HG03103 (cell line): Measurements from ENCODE around the gene UBAP2.

ENCODE experiments used
- ATAC-seq: cut with Tn5 transposase; IDR thresholded peaks from one replicate; pipeline ENCODE4 v1.9.1; 2021; ENCODE audit warnings: low read depth; ENCODE audit not compliant: unreplicated experiment

Gene UBAP2, protein sequence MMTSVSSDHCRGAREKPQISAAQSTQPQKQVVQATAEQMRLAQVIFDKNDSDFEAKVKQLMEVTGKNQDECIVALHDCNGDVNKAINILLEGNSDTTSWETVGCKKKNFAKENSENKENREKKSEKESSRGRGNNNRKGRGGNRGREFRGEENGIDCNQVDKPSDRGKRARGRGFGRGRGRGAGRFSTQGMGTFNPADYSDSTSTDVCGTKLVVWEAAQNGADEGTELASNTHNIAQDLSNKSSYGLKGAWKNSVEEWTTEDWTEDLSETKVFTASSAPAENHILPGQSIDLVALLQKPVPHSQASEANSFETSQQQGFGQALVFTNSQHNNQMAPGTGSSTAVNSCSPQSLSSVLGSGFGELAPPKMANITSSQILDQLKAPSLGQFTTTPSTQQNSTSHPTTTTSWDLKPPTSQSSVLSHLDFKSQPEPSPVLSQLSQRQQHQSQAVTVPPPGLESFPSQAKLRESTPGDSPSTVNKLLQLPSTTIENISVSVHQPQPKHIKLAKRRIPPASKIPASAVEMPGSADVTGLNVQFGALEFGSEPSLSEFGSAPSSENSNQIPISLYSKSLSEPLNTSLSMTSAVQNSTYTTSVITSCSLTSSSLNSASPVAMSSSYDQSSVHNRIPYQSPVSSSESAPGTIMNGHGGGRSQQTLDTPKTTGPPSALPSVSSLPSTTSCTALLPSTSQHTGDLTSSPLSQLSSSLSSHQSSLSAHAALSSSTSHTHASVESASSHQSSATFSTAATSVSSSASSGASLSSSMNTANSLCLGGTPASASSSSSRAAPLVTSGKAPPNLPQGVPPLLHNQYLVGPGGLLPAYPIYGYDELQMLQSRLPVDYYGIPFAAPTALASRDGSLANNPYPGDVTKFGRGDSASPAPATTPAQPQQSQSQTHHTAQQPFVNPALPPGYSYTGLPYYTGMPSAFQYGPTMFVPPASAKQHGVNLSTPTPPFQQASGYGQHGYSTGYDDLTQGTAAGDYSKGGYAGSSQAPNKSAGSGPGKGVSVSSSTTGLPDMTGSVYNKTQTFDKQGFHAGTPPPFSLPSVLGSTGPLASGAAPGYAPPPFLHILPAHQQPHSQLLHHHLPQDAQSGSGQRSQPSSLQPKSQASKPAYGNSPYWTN

DNA sequence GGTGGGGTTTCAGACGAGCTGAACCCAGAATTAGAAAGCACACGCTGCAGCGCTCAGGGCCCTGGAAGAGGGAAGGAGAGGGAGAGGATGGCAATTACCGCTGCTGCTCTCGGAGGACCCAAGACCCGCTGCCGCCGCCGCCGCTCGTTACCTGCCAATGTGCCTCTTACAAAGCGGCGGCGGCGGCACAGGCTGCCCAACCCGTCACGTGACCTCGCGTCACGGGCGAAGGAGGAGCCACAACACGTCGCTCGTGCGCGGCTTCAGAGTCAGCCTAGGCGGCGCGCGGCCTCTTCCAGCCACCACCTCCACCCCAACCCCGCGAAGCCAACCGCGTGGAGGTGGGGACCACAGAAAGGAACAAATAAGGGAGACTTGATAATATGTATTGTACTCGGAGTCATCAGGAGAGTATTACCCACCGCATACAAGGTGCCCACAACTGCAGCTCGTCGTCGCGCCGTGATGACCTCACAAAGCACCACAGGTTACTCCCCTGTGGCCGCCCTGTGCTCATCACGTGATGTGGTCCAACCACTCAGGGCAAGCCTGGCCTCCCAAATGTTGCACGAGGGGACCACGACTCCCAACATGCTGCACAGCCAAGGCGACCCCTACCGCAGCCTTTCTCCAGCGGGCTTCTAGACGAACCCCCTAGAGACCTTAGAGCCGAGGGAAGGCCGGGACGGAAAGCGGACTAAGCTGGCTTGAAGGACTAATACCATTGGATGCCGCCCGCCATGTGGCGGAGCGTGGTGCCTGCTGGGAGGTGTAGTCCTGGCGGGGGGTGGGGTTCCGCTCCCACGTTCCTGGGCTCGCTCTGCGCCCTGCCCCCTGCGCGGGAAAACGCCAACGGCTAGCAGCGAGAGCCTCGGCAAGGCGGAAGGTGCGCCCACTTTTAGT is at the start of gene UBAP2:
Gene UBAP2, minus strand, starts transcription at position 161 of the 903 bp plus-strand sequence. CDS start 31,739 bp downstream, outside the sequence.
- peak; percentile 65 for ATAC-seq

DNA sequence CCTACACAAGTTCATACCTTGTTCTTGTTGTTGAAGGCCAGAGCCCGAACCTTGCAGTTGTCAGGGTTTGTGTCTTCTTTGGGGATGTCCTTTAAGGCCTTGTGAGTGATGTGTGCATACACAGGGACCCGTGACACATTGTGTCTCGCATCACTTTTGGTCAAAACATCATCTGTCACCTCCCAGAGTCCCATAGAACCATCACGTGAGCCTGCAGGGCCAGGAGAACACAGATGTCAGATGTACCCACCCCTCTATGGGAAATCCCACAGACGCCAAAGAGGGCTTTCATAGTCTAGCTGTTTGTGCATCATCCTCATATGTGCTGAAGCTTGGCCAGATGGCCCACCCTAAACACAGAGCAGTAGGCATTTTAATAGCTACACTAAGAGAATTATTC is 49.6 kb upstream of the UBAP2 start:
- ATAC-seq, result peak; percentile 46

DNA sequence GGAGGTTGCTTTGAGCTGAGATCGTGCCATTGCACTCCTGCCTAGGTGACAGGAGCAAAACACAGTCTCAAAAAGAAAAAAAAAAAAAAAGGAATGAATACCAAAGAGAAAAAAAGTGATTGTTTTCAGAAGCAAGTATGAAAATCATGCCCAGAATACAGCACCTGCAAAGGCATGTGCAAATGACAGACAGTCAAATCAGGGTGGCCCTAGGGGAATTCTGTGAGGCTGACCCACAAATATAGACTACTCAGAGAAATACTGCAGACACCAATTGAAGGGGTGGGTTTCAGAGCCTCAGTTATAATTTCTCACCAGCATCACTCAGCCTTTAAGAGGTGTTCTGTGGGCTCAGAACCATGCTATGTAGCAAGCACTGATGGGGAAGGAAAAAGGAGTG is 49.2 kb upstream of the UBAP2 start:
- peak; percentile 54 for ATAC-seq

DNA sequence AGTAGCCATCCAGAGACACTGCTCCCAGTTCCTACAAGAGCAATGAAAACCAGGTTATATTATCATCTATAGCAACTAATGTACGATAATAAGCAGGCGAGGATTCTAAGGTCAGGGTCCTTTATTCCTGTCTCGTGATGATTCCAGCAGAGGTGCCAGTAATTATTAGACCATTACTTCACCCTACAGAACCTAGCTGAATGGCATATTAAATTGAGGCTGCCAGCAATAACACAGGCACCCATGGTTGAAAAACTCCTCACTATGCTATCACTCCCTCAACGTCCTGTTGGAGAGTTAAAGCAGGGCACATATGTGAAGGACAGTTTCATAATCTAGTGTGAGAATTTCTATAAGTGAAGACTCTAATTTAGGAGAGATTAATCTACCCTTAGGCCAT is 48.1 kb upstream of the UBAP2 start:
- ATAC-seq, result no peak

DNA sequence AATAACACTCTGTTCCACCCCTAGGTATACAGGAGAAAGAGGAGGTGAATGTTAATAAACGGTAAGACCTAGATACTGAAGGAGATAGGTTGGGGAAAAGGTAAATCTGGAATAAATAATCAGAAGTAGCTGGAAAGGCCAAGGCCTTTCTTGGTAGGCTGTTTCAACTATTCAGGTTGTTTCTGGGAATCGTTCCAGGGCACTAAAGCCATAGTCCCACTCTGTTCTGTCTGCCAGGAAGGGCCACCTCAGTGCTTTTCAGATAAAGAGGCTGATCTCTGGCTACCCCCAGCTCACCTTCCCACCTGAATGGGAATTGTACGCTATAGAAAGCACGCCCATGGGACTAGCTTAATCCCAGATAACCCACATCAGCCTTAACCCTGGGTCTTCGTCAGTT is 44.9 kb upstream of the UBAP2 start:
- no peak for ATAC-seq

DNA sequence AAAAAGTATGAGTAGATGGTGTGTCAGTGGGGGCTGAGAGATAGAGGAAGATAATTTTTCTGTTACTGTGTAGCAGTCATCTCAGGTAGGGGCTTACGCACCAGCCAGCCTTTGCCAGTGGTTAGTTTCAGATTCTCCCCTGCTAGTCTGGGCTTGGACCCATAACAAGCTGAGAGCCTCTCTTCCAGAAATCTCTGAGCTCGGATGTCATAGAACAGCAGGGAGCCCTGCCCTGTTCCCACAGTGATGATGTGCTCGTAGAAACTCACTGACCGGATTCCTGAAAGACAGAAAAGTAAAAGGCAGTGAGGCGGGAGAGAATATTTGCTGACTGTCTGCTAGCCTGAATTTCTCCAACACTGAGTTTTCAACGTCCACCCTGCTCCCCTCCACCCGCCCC is 40.6 kb upstream of the UBAP2 start:
- no peak for ATAC-seq

DNA sequence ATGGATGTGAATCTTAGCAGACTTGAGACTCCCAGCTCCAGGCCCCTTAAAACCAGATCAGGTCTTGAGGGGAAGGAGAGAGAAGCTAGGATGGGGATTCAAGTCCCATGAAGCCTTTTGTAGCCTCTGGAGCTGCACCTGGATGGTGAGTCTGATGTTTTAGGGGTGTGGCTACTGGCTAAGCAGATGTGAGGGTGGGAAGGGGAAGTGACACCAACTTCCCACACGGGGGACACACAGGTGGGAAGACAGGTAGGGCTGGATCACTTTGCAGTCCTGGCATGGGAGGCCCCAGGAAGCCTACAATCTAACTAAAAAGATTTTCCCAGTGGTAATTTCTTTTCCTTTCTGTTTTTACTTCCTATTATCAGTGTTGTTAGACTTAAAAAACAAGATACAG is 38.7 kb upstream of the UBAP2 start:
- no peak for ATAC-seq

DNA sequence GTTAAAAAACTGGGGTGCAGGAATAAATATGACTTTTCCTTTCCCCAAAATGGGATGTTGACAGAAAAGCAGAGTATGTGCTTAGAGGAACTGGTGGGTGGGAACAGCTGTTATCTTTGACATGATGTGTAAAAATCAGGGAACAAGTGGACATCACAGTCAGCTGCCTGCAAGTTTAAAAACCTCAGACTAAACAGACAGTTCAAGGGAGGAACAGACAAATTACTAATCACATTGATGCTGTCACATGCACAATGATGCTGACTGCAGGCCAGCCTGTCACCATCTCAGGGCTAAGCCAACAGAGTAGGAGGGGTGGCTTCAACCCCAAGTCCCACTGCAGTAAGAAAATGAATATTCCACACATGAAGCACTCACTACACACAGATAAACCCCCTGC is 38.2 kb upstream of the UBAP2 start:
- no peak for ATAC-seq

DNA sequence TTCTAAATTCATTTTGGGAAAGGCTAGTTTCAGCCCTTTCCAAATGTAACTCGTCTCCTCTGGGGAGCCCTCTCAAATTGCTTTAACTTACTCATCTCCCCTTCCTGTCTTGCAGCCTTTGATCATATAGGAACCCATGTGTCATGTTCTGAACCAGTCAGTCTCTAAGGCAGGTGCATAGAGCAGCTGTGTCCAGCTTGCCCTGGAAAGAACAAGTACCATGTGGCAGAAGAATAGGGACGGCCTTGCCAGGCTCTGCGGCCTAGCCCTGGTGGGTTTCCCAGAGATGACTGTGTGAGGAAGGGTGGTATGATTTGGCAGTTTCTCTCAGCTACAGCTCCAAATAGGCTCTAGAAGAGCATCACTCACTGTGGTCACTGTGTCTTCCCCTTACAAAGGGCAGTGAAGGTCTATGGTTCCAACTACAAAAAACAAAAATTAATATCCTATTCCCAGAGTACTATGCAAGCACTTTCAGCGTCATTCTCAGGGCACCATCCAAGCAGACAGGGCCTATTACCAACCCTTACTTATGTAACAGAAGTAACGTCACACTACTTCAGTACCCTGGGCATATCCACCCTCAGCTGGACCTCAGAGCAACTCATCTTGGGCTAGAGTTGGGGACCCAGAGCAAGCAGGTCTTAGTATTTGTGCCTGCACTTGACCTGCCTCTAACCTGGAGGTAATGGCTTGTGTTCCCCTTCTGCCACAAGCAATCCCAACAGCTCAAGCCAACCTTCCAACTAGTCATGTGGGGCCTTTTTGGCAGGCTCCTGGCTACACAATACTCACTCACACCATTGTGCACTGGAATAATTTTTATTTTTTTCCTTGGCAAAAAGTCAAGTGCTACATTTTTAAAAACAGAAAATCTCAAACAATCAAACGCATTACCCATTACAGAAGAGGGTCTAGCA is 37.2 kb upstream of the UBAP2 start:
- no peak for ATAC-seq

DNA sequence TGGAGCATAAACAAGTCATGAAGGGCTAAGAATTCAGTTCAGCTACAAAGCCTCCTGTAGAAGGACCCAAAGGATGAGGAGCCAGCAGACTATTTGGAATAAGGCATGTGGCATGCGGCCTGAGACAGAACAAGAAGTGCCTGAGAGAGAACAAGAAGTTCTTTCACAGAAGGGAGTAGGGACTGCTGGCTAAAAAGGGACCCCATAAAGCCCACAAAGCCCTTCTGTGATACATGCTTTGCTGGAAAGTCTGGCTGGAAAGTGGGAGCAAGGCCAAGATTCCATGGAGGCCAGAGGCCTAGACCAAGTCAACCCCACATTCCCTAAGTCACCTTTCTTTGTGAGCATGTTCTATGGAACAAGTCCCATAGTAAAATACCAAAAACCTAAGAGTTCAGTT is 35.9 kb upstream of the UBAP2 start:
- ATAC-seq, result no peak

DNA sequence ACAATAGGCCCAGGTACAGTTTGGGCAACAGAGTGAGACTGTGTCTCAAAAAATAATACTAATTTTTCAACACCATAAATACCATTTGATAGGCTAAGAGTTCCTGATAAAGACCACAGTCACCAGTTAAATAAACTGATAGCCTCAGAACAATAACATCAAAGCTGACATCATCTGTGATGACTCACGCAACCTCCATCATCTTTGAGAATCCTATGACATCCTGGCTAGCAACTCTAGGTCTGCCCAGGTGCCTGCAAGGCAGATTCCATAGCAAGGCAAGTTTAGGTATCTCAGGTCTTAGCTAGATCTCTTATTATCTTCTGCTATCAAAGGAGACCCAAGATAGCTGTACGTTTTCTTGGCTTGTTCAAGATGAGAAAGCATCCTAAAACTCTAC is 30.5 kb upstream of the UBAP2 start:
- ATAC-seq, result no peak

DNA sequence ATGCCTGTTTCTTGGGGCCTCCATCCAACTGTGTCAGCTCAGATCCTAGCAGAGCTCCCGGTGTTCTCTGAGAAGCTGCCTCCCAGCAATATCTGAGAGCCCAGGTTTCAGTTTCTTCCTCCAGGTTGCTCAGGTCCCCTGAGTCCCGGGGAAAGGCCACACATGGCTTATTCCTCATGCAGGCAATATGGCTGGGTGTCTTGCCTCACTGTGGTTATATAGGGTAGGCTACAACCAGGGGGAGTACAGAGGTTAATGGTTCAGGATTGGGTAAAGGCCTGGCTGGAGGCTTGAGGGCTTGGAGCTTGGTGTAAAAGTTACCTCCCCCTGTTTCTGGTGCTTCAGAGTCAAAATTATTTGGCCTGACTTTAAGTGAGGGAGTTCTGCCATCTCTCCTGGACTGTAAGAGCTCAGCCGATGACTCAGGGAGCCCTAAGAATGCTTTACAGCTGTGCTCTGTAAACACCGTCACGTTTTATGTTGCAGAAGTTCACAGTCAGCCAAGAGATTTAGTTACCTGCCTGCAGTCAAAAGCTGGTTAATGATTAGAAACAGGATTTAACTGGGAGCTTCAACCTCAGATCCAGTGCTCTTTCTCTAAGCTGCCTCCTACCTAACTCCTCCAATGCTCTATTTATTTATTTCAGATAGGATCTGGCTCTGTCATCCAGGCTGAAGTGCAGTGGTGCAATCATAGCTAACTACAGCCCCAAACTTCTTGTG is 24.3 kb upstream of the UBAP2 start:
- ATAC-seq, result no peak

DNA sequence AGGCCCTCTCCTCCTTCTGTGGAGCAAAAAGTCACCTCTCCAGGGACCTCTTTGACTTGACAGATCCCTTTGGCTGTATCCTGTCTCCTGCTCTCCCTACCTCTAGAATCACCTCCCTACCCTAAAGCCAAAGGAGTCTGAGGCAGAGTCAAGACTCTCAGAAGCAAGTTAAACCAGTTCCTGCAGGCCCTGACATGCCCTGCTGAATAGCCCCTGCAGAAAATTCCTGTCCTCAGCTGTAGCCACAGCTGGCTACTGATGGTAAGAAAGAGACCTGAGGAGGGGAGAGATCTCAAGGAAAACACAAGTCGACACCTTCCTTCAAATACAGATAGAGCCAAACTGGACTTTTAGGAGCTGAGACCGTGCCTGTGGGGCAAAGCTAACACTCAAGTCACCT is 23.7 kb upstream of the UBAP2 start:
- ATAC-seq, result no peak

DNA sequence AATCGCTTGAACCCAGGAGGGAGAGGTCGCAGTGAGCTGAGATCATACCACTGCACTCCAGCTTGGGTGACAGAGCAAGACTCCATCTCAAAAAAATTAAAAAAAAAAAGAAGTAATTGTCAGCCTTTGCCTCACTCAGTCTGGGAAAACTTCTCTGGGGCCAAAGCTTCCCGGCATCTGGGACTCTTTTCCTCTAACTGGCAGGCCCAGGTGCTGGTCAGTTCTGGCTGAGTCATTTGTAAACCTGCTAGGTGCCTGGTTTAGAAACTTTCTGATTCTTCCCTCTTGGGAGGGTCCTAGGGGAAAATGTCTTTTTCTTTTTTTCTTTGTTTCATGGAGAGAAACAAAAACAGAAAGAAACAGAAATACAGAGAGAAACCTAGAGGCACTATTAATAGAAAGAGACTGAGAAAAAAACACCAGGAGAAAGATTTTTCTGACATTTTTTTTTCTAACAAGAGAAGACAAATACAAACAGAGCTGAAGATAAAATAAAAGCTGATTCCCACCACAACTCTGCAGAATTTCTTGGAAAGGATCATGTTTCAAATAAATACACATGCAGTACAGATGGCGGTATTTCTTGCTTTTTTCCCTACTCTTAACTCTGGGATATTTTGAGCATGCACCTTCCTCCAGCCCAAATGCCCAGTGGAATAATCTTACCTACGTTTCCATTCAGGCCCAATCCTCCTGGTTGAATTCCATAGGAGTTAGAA is 22.1 kb upstream of the UBAP2 start:
- no peak for ATAC-seq

DNA sequence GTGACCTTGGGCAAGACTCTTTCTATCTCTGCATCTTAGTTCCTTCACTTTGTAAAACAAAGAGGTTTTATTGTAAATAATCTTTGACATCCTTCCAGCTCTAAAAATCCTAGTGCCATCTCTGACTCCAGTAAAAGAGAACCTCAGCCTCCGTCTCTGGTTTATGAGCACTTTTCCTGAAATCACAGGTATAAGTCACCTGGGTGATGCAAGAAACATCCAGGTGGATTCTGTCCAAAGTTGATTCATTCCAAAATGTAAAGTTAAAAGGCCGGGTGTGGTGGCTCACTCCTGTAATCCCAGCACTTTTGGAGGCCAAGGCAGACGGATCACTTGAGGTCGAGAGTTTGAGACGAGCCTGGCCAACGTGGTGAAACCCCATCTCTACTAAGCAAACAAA is 21.1 kb upstream of the UBAP2 start:
- ATAC-seq, result no peak

DNA sequence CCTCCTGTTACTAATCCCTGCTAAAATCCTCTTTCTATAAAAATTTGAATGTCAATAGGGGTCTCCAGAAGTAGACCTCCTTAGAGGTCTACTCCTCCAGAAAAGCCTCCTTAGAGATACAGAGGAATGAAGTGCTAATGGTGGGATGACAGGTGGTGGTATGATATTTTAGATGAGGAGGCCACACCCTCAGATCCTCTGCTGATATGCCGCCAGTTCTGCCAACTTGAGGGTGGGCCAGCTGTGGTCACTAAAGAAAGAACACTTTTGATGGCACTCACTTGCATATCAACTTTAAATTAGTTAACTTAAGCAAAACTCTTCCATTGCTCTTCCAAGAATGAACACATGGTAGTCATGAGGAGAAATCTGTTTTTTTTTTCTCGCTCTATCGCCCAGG is 16.9 kb upstream of the UBAP2 start:
- ATAC-seq, result no peak

DNA sequence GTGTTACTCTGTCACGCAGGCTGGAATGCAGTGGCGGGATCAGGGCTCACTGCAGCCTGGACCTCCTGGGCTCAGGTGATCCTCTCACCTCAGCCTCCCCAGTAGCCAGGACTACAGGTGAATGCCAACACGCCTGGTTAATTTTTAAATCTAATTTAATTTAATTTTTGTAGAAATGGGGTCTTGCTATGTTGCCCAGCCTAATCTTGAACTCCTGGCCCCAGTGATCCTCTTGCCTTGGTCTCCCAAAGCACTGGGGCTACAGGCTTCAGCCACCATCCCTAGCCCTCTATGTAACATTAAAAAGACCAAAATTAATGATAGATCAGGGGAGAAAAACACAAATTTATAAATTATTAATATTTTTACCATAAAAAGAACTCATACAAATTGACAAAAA is 11.3 kb upstream of the UBAP2 start:
- ATAC-seq, result no peak

DNA sequence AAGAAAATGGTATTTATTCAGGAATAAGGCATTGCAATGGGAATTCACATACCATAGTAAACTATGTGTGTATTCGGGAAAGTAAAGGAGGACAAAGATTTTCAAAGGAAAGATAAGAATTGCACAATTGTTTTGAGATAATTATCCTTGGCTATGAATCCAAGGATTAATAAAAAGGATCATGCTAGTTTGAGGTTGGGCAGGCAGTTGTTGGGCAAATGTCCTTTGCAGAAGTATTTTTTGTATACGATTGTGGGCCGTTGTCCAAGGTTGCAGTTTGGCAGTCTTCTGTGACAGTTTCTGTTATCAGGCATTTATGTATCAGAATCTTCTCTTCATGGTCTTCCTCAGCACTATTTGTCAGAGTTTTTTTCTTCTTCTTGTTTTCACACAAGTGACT is 10.6 kb upstream of the UBAP2 start:
- no peak for ATAC-seq
